ENCODE results near the gene TUG1.

GRCh38 chr22:30964858-30965257 is 4.2 kb upstream of the TUG1 start:
- no peak for TF ChIP-seq FOXJ3 (CRISPR knock-in tag; IDR thresholded peaks at IDR 0.05)
- no peak for TF ChIP-seq ZNF41 (CRISPR knock-in tag; conservative IDR thresholded peaks at IDR 0.05)
- TF ChIP-seq ZNF140 (CRISPR knock-in tag; IDR thresholded peaks at IDR 0.05): no peak
- no peak for TF ChIP-seq CBX5 (IDR thresholded peaks at IDR 0.05; ENCODE audit: borderline replicate concordance, low read depth)
- TF ChIP-seq ATF2 (CRISPR knock-in tag; IDR thresholded peaks at IDR 0.05): no peak
